T-cell (primary cell): ENCODE measurements around the gene CELSR3. TPM values are rescaled to one million over a fixed set of nuclear protein-coding genes. Genes with fewer than 3 reads are reported as not detected.

ENCODE experiments used
- ATAC-seq, 4 experiments: fragments of 200-7000 bp in 3 of 4; fragments of 150-1000 bp in 1 of 4; cut with Tn5 transposase; replicated peaks in 1 of 4; 1 replicate in 3 of 4; 2 replicates in 1 of 4; pipeline ENCODE4 v1.10.0; 2021; ENCODE audit warnings: moderate library complexity in 3 of 4, mild to moderate bottlenecking in 2 of 4, moderate number of reproducible peaks in 1 of 4
- CTCF ChIA-PET, 2 donors: fragments of 300-600 bp; sonication (Branson Sonifier 250); formaldehyde crosslinking; loops; one replicate each; lab custom pipeline; 2022; ENCODE audit warnings: antibody characterized with exemption in 2 of 2; lab: Charles Lee
- POLR2A ChIA-PET, 2 donors: fragments of 300-600 bp; sonication (Branson Sonifier 250); formaldehyde crosslinking; loops; one replicate each; lab custom pipeline; 2022; ENCODE audit warnings: antibody characterized with exemption in 2 of 2; lab: Charles Lee
- DNase-seq, 35 experiments: peaks; one replicate each; pipeline versions ENCODE4 v3.0.0 to v3.0.0-alpha.2; 2013 to 2023
- H3K27ac ChIP-seq: one replicate; pipeline ENCODE4 v1.5.1; 2013; ENCODE audit warnings: low read length
- H3K27me3 ChIP-seq, 2 experiments: replicated peaks in 1 of 2; 1 replicate in 1 of 2; 2 replicates in 1 of 2; pipeline versions ENCODE4 v1.6.1 to v1.7.0; 2013; ENCODE audit warnings: low read length in 1 of 2, mixed read lengths in 1 of 2; ENCODE audit not compliant: control insufficient read depth in 2 of 2, insufficient read depth in 2 of 2; ENCODE audit errors: extremely low read depth in 1 of 2
- H3K36me3 ChIP-seq, 2 donors: 1 replicate in 1 of 2; 2 replicates in 1 of 2; pipeline versions ENCODE4 v1.6.1 to v1.7.0; 2013; ENCODE audit warnings: low read length in 1 of 2; ENCODE audit not compliant: control insufficient read depth in 2 of 2, insufficient read depth in 1 of 2; ENCODE audit errors: extremely low read depth in 1 of 2
- H3K4me1 ChIP-seq, 2 experiments: 1 replicate in 1 of 2; 2 replicates in 1 of 2; pipeline versions ENCODE4 v1.6.1 to v1.7.0; 2013; ENCODE audit warnings: low read length in 2 of 2, mixed read lengths in 1 of 2; ENCODE audit not compliant: insufficient read depth in 2 of 2, control insufficient read depth in 1 of 2; ENCODE audit errors: extremely low read depth in 1 of 2
- H3K4me3 ChIP-seq, 2 donors: 1 replicate in 1 of 2; 2 replicates in 1 of 2; pipeline versions ENCODE4 v1.5.1 to v1.7.0; 2013; ENCODE audit warnings: mild to moderate bottlenecking in 2 of 2, low read length in 1 of 2, moderate library complexity in 1 of 2; ENCODE audit not compliant: control insufficient read depth in 1 of 2; ENCODE audit errors: extremely low read depth in 1 of 2
- H3K9me3 ChIP-seq: 2 replicates; pipeline ENCODE4 v1.7.0; 2013
- H3K27ac Mint-ChIP-seq, 2 donors: one replicate each; pipeline ENCODE4 v1.8.0; 2020 to 2021; ENCODE audit warnings: mild to moderate bottlenecking in 2 of 2, mixed read lengths in 2 of 2
- H3K27me3 Mint-ChIP-seq, 2 donors: one replicate each; pipeline ENCODE4 v1.8.0; 2021 to 2022; ENCODE audit warnings: mixed read lengths in 2 of 2
- H3K36me3 Mint-ChIP-seq: one replicate; pipeline ENCODE4 v1.8.0; 2021; ENCODE audit warnings: mixed read lengths
- H3K4me1 Mint-ChIP-seq, 3 donors: one replicate each; pipeline ENCODE4 v1.8.0; 2020 to 2022; ENCODE audit warnings: mixed read lengths in 3 of 3, mild to moderate bottlenecking in 1 of 3
- H3K4me3 Mint-ChIP-seq, 3 donors: one replicate each; pipeline ENCODE4 v1.8.0; 2020 to 2022; ENCODE audit warnings: mild to moderate bottlenecking in 3 of 3, mixed read lengths in 3 of 3, moderate library complexity in 3 of 3
- H3K9me3 Mint-ChIP-seq, 3 donors: one replicate each; pipeline ENCODE4 v1.8.0; 2020 to 2022; ENCODE audit warnings: mixed read lengths in 3 of 3
- WGBS: methylation state at CpG from one replicate; pipeline ENCODE4 v1.1.5; 2013; ENCODE audit warnings: missing lambda C conversion rate; ENCODE audit not compliant: insufficient coverage; 5-methylcytosine and 5-hydroxymethylcytosine counted together
- total RNA-seq, 35 experiments: library from RNA in 6 of 35; stranded (reverse) in 6 of 35; fragments of 120-200 nt in 1 of 35; gene quantifications; one replicate each; pipeline versions ENCODE4 v1.2.1 to v1.2.4 and lab custom pipeline; 2013 to 2026

Gene CELSR3
- total RNA-seq, 5 donors from 2014 or later (not counting 1 experiment from before 2014, with no cell fraction given) = 5.6 to 7.4 (median 6.2) TPM

GRCh38 chr3:48595526-48596121 is 67.1 kb downstream of the CELSR3 start:
- Mint-ChIP-seq H3K4me3 (peak overlapping the region in 1 of 3 donors; percentile 43), H3K27ac (no peak overlapping the region), H3K27me3 (peaks cover 20 to 35% of the 10 kb centered on the region in 2 donors), H3K9me3 (no peaks in the 10 kb centered on the region), H3K4me1 (peaks cover 6 to 9% (median 6%) of the 10 kb centered on the region in 3 donors), H3K36me3 (peaks cover 17% of the 10 kb centered on the region)
- no peak overlapping the region for H3K4me3 ChIP-seq
- ChIA-PET POLR2A (no interaction called here), CTCF (no interaction called here)
- H3K4me1 ChIP-seq = peaks cover 0 to 8% of the 10 kb centered on the region in 2 experiments
- 60% methylated on average over 3 of the region's 10 CpGs for WGBS
- H3K27ac ChIP-seq = no peak overlapping the region
- peaks cover 0 to 54% of the 10 kb centered on the region in 2 experiments for H3K27me3 ChIP-seq
- peaks cover 10 to 31% of the 10 kb centered on the region in 2 donors for H3K36me3 ChIP-seq
- DNase-seq = no peak
- peak in 1 of 4 experiments; percentile 12 for ATAC-seq
- H3K9me3 ChIP-seq = no peaks in the 10 kb centered on the region

DNA sequence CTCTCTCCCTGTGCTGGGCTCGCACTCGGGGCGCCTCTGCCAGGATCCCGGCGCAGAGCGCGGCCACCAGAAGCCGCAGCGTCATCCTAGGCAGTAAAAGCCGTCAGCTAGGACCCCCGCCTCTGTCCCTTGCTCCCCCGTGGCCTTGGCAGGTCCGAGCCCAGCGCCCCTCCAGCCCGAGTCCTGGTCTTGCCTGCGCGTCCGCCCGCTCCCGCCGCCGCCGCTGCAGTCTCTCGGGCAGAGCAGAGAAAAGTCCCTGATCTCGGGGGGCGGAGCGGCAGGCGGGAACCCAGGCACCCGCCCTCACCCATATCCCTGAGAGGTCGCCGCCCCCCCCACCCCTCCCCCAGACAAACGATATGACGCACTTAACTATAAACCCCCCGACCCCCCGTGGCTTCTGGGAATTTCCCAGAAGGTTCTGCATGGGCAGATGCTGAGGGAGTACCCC is 67.6 kb downstream of the CELSR3 start, which contains the start of gene COL7A1:
Gene COL7A1 (minus strand): TSS at position 255 of the 451 bp plus-strand sequence. CDS start 170 bp downstream, at position 85.
- DNase-seq = peak in 8 of 35 experiments; percentile 5 to 44 (median 16)
- Histone ChIP-seq H3K27ac (no peak within 1 kb of the TSS), H3K4me3 (no peak within 1 kb of the TSS), H3K9me3 (no peaks in the 10 kb centered on the region), H3K36me3 (peaks cover 8 to 25% of the 10 kb centered on the region in 2 donors), H3K4me1 (peaks cover 0 to 8% of the 10 kb centered on the region in 2 experiments), H3K27me3 (peaks cover 0 to 59% of the 10 kb centered on the region in 2 experiments)
- 8% methylated on average over 27 of the region's 35 CpGs for WGBS
- peak in 1 of 4 experiments; percentile 60 for ATAC-seq
- POLR2A ChIA-PET = no interaction called here
- CTCF ChIA-PET = no interaction called here
- Mint-ChIP-seq H3K9me3 (no peaks in the 10 kb centered on the region), H3K4me3 (peak within 1 kb of the TSS in 1 of 3 donors; percentile 58), H3K27me3 (peaks cover 22 to 38% of the 10 kb centered on the region in 2 donors), H3K4me1 (peaks cover 6 to 9% (median 6%) of the 10 kb centered on the region in 3 donors), H3K36me3 (peaks cover 12% of the 10 kb centered on the region), H3K27ac (no peak within 1 kb of the TSS)

GRCh38 chr3:48594417-48595049 is 68.2 kb downstream of the CELSR3 start:
- H3K4me1 ChIP-seq = peaks cover 0 to 8% of the 10 kb centered on the region in 2 experiments
- peaks cover 0 to 64% of the 10 kb centered on the region in 2 experiments for H3K27me3 ChIP-seq
- Mint-ChIP-seq H3K9me3 (no peaks in the 10 kb centered on the region), H3K36me3 (peaks cover 6% of the 10 kb centered on the region), H3K4me3 (peak overlapping the region in 1 of 3 donors; percentile 58), H3K27me3 (peaks cover 27 to 43% of the 10 kb centered on the region in 2 donors), H3K4me1 (peaks cover 6 to 9% (median 6%) of the 10 kb centered on the region in 3 donors), H3K27ac (no peak overlapping the region)
- DNase-seq = no peak
- H3K4me3 ChIP-seq = no peak overlapping the region
- ATAC-seq = peak in 1 of 4 experiments; percentile 4
- CTCF ChIA-PET = no interaction called here
- no peak overlapping the region for H3K27ac ChIP-seq
- POLR2A ChIA-PET = no interaction called here
- H3K9me3 ChIP-seq = no peaks in the 10 kb centered on the region
- peaks cover 8 to 21% of the 10 kb centered on the region in 2 donors for H3K36me3 ChIP-seq
- WGBS = 43% methylated on average over 39 of the region's 39 CpGs

DNA sequence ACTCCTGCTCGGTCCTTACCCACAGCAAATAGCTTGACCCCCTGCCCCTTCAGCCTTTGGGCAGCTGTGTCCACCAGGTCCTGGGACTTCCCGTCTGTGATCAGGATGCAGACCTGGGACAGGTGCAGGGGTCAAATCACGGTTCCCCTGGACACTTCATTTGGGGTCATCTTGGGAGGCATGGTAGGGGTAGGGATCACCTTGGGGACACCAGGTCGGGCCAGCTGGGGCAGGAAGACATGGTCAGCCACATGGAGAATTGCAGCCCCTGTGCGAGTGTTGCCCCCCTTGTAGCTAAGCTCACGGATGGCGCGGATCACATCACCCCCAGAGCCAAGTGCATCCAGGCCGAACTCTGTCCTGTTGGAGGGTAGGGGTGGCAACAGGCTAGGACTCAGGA is 69.3 kb downstream of the CELSR3 start:
- no peak for ATAC-seq
- no peak for DNase-seq
- Histone ChIP-seq H3K36me3 (peaks cover 0 to 9% of the 10 kb centered on the region in 2 donors), H3K9me3 (no peaks in the 10 kb centered on the region), H3K27me3 (peaks cover 0 to 75% of the 10 kb centered on the region in 2 experiments), H3K4me1 (peaks cover 0 to 8% of the 10 kb centered on the region in 2 experiments), H3K4me3 (no peak overlapping the region), H3K27ac (no peak overlapping the region)
- peaks cover 6 to 9% (median 6%) of the 10 kb centered on the region in 3 donors for H3K4me1 Mint-ChIP-seq
- peaks cover 36 to 53% of the 10 kb centered on the region in 2 donors for H3K27me3 Mint-ChIP-seq
- H3K27ac Mint-ChIP-seq = no peak overlapping the region
- H3K9me3 Mint-ChIP-seq = no peaks in the 10 kb centered on the region
- ChIA-PET CTCF (no interaction called here), POLR2A (interaction anchor here in 1 of 2 donors (0.5 kb wide), 1 partner anchor 9 kb away, joined by 8 read pairs; no protein-coding TSS in a partner anchor)
- no peaks in the 10 kb centered on the region for H3K36me3 Mint-ChIP-seq
- 79% methylated on average over 2 of the region's 9 CpGs for WGBS
- H3K4me3 Mint-ChIP-seq = no peak overlapping the region

DNA sequence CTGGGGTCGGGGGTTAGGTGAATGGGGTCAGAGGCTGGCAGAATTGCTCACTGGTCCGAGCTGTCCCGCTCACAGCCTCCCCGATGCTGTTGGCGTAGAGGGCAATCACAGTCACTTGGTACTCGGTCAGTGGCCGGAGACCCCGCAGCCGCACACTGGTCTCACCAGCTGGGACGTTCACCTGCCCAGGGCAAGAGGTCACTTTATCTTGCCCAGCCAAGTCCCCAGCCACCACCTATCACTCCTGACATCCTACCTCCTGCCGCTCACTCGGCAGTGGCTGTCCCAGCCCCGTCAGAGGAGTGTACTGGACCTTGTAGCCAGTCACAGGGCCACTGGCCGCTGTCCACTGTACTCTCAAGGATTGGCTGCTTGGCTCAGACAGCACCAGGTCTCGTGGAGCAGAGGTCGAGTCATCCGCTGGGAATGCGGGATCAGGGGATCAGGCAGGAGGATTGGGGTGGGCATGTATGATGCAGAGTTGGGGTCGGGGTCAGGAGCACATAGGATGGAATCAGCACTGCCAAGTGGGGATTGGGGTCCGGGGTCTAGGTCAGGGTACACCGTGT is 70.1 kb downstream of the CELSR3 start:
- Histone ChIP-seq H3K27ac (no peak overlapping the region), H3K27me3 (peaks cover 0 to 82% of the 10 kb centered on the region in 2 experiments), H3K36me3 (peaks cover 0 to 3% of the 10 kb centered on the region in 2 donors), H3K4me1 (peaks cover 0 to 10% of the 10 kb centered on the region in 2 experiments), H3K4me3 (no peak overlapping the region), H3K9me3 (no peaks in the 10 kb centered on the region)
- Mint-ChIP-seq H3K9me3 (no peaks in the 10 kb centered on the region), H3K4me1 (peaks cover 6 to 9% (median 6%) of the 10 kb centered on the region in 3 donors), H3K4me3 (no peak overlapping the region), H3K36me3 (no peaks in the 10 kb centered on the region), H3K27ac (no peak overlapping the region), H3K27me3 (peaks cover 41 to 57% of the 10 kb centered on the region in 2 donors)
- ATAC-seq = no peak
- POLR2A ChIA-PET = no interaction called here
- WGBS = 88% methylated on average over 13 of the region's 21 CpGs
- DNase-seq = no peak
- CTCF ChIA-PET = no interaction called here

GRCh38 chr3:48591886-48592518 is 70.7 kb downstream of the CELSR3 start:
- Mint-ChIP-seq H3K36me3 (no peaks in the 10 kb centered on the region), H3K9me3 (no peaks in the 10 kb centered on the region), H3K27ac (no peak overlapping the region), H3K4me3 (no peak overlapping the region), H3K27me3 (peaks cover 41 to 61% of the 10 kb centered on the region in 2 donors), H3K4me1 (peaks cover 6 to 9% (median 6%) of the 10 kb centered on the region in 3 donors)
- no peaks in the 10 kb centered on the region for H3K9me3 ChIP-seq
- no peak overlapping the region for H3K4me3 ChIP-seq
- ATAC-seq (no peak), DNase-seq (no peak)
- ChIA-PET CTCF (no interaction called here), POLR2A (no interaction called here)
- no peak overlapping the region for H3K27ac ChIP-seq
- WGBS = 91% methylated on average over 18 of the region's 22 CpGs
- H3K36me3 ChIP-seq = no peaks in the 10 kb centered on the region
- H3K4me1 ChIP-seq = peaks cover 0 to 10% of the 10 kb centered on the region in 2 experiments
- peaks cover 0 to 87% of the 10 kb centered on the region in 2 experiments for H3K27me3 ChIP-seq
